Prostate gland (tissue), 2 donors: ENCODE measurements around the gene CYYR1.
"Not testable (repeated sequence)": the region's sequence is repeated elsewhere in the genome, so short reads cannot be mapped to it uniquely, and the experiment has no call there.

Experiments used
- CTCF ChIP-seq, 4 experiments: fragments of 200-600 bp in 2 of 4; fragments of 450-650 bp in 2 of 4; sonication (generic) in 2 of 4; IDR thresholded peaks; 1 replicate in 3 of 4; 2 replicates in 1 of 4; pipeline ENCODE4 v1.5.1; 2016 to 2019; ENCODE audit warnings: antibody characterized with exemption in 4 of 4, mild to moderate bottlenecking in 2 of 4, moderate library complexity in 2 of 4
- POLR2A ChIP-seq: fragments of 450-650 bp; IDR thresholded peaks from one replicate; pipeline ENCODE4 v1.6.1; 2016; ENCODE audit warnings: antibody characterized with exemption, mild to moderate bottlenecking
- POLR2AphosphoS5 ChIP-seq: sonication (generic); formaldehyde crosslinking; IDR thresholded peaks from one replicate; pipeline ENCODE4 v1.6.1; 2017; ENCODE audit warnings: antibody characterized with exemption

- not testable (repeated sequence) for TF ChIP-seq CTCF (IDR thresholded peaks at IDR 0.05); POLR2AphosphoS5; POLR2A
Observed at GRCh38 chr21:26458854-26459253, 114.2 kb downstream of the CYYR1 start.
